Osteoblast (primary cell): ENCODE measurements around the gene HKDC1. TPM values are rescaled to one million over a fixed set of nuclear protein-coding genes. Genes with fewer than 3 reads are reported as not detected.

Source experiments
- DNase-seq: peaks from one replicate; pipeline ENCODE4 v3.0.0; 2011; ENCODE audit warnings: low spot score, mixed read lengths; ENCODE audit not compliant: insufficient read length; ENCODE audit errors: missing footprints
- H2AFZ ChIP-seq: 2 replicates; pipeline ENCODE4 v1.6.0; 2011; ENCODE audit warnings: mild to moderate bottlenecking, low read length
- H3K27ac ChIP-seq: 2 replicates; pipeline ENCODE4 v1.5.1; 2011; ENCODE audit warnings: mild to moderate bottlenecking, low read depth, low read length, moderate library complexity
- H3K27me3 ChIP-seq: 2 replicates; pipeline ENCODE4 v1.6.0; 2012; ENCODE audit warnings: mild to moderate bottlenecking, control low read depth, inconsistent platforms, low read length, moderate library complexity; ENCODE audit not compliant: insufficient read depth
- H3K36me3 ChIP-seq: 2 replicates; pipeline ENCODE4 v1.5.1; 2011; ENCODE audit warnings: mild to moderate bottlenecking, low read length, control low read depth, moderate library complexity; ENCODE audit not compliant: insufficient read depth
- H3K4me1 ChIP-seq: 2 replicates; pipeline ENCODE4 v1.5.1; 2011; ENCODE audit warnings: mild to moderate bottlenecking, low read length, control low read depth, moderate library complexity; ENCODE audit not compliant: insufficient read depth
- H3K4me2 ChIP-seq: 2 replicates; pipeline ENCODE4 v1.6.0; 2011; ENCODE audit warnings: mild to moderate bottlenecking, low read length; ENCODE audit not compliant: insufficient read depth
- H3K4me3 ChIP-seq: fragments of 200-600 bp; sonication (generic); 3 replicates; pipeline ENCODE4 v1.5.1; 2012; ENCODE audit warnings: mild to moderate bottlenecking, low read length, inconsistent platforms; ENCODE audit not compliant: insufficient read depth
- H3K79me2 ChIP-seq: 2 replicates; pipeline ENCODE4 v1.6.0; 2012; ENCODE audit warnings: mild to moderate bottlenecking, low read length, control low read depth, inconsistent platforms; ENCODE audit not compliant: insufficient read depth
- H3K9me3 ChIP-seq: 2 replicates; pipeline ENCODE4 v1.5.1; 2011; ENCODE audit warnings: low read depth, low read length, control low read depth
- H4K20me1 ChIP-seq: 2 replicates; pipeline ENCODE4 v1.6.0; 2012; ENCODE audit warnings: mild to moderate bottlenecking, low read length, control low read depth; ENCODE audit not compliant: insufficient read depth
- CTCF ChIP-seq: IDR thresholded peaks from 2 replicates; pipeline ENCODE4 v1.5.1; 2011; ENCODE audit warnings: mild to moderate bottlenecking, low read depth, low read length, moderate library complexity; ENCODE audit errors: extremely low read depth
- total RNA-seq: library from RNA; depleted of rRNA; stranded (reverse); fragments of >200 nt; gene quantifications from 2 replicates; pipeline ENCODE4 v1.2.3, GENCODE V29; 2012

Gene HKDC1
- total RNA-seq, 1 donor: 2.9 TPM

GRCh38 chr10:69316313-69317059 is 96.4 kb downstream of the HKDC1 start:
- peak overlapping the region; percentile 74 for H2AFZ ChIP-seq
- H3K4me1 ChIP-seq: peaks cover 31% of the 10 kb centered on the region
- peaks cover 3% of the 10 kb centered on the region for H3K36me3 ChIP-seq
- H3K4me3 ChIP-seq: no peak overlapping the region
- TF ChIP-seq CTCF: no peak
- H3K4me2 ChIP-seq: no peak overlapping the region
- H3K79me2 ChIP-seq: peaks cover 27% of the 10 kb centered on the region
- no peaks in the 10 kb centered on the region for H3K27me3 ChIP-seq
- peaks cover 21% of the 10 kb centered on the region for H4K20me1 ChIP-seq
- peak; percentile 92 for DNase-seq
- H3K27ac ChIP-seq: peak overlapping the region; percentile 56
- no peaks in the 10 kb centered on the region for H3K9me3 ChIP-seq

Other genes with a start within 250 kb of the HKDC1 start
- gene KIFBP, start 231.5 kb upstream of the HKDC1 start, total RNA-seq: 30.8 and 35.4 TPM in 2 replicates
- 344 and 474 TPM in 2 replicates for gene SRGN, start 132.2 kb upstream of the HKDC1 start, total RNA-seq
- gene VPS26A, start 96.2 kb upstream of the HKDC1 start, total RNA-seq: 41.3 and 56.3 TPM in 2 replicates
- 34.5 and 34.7 TPM in 2 replicates for gene SUPV3L1, start 40.1 kb upstream of the HKDC1 start, total RNA-seq
- gene HK1, start 58.2 kb downstream of the HKDC1 start, total RNA-seq: 99.6 and 111 TPM in 2 replicates
- 0.29 and 0.36 TPM in 2 replicates for gene TACR2, start 196.6 kb downstream of the HKDC1 start, total RNA-seq
- 0.59 and 0.72 TPM in 2 replicates for gene TSPAN15, start 231.1 kb downstream of the HKDC1 start, total RNA-seq